Right forelimb (tissue), 1 donor: Measurements from ENCODE around the gene GPR153.
A peak's percentile ranks its signal among the peaks of the same experiment; 100 is the strongest.

Source experiments
- DNase-seq: peaks from one replicate; pipeline ENCODE4 v3.0.0-alpha.2; 2018

Gene GPR153

GRCh38 chr1:6268415-6268814 lies 7.5 kb upstream of the GPR153 start:
- no peak for DNase-seq

GRCh38 chr1:6267686-6268322 lies 6.9 kb upstream of the GPR153 start:
- DNase-seq = no peak

GRCh38 chr1:6266641-6267040 lies 5.7 kb upstream of the GPR153 start:
- DNase-seq = no peak

GRCh38 chr1:6265151-6265550 lies 4.3 kb upstream of the GPR153 start:
- no peak for DNase-seq

GRCh38 chr1:6263716-6264115 lies 2.8 kb upstream of the GPR153 start:
- DNase-seq = no peak

GRCh38 chr1:6262555-6263420 lies 1.9 kb upstream of the GPR153 start:
- DNase-seq = peak; percentile 91

GRCh38 chr1:6261615-6261995 lies 707 bp upstream of the GPR153 start:
- DNase-seq = no peak

GRCh38 chr1:6260433-6260934 lies 414 bp downstream of the GPR153 start:
- no peak for DNase-seq

- DNase-seq = peak; percentile 80
Measured at GRCh38 chr1:6259491-6260362, 1.2 kb downstream of the GPR153 start.

- DNase-seq = no peak
Measured at GRCh38 chr1:6258675-6259074, 2.2 kb downstream of the GPR153 start.

GRCh38 chr1:6257541-6258069 lies 3.3 kb downstream of the GPR153 start:
- no peak for DNase-seq

- no peak for DNase-seq
Measured at GRCh38 chr1:6256645-6257044, 4.3 kb downstream of the GPR153 start.

GRCh38 chr1:6254691-6255090 lies 6.2 kb downstream of the GPR153 start:
- no peak for DNase-seq

- DNase-seq = no peak
Measured at GRCh38 chr1:6253380-6253779, 7.5 kb downstream of the GPR153 start.

- no peak for DNase-seq
Measured at GRCh38 chr1:6252374-6252710, 8.6 kb downstream of the GPR153 start.

GRCh38 chr1:6251681-6252373 lies 9.1 kb downstream of the GPR153 start:
- DNase-seq = no peak

- DNase-seq = no peak
Measured at GRCh38 chr1:6251233-6251632, 9.7 kb downstream of the GPR153 start.

GRCh38 chr1:6249739-6250689 lies 10.9 kb downstream of the GPR153 start:
- no peak for DNase-seq

- no peak for DNase-seq
Measured at GRCh38 chr1:6248932-6249738, 11.8 kb downstream of the GPR153 start.

- no peak for DNase-seq
Measured at GRCh38 chr1:6248161-6248776, 12.6 kb downstream of the GPR153 start.
